ENCODE measurements around the gene ALOX5AP.

ALOX5AP gene

GRCh38 chr13:30773561-30773960, 38.2 kb downstream of the ALOX5AP start:
- TF ChIP-seq CTCF (conservative IDR thresholded peaks at IDR 0.05; ENCODE audit: low read depth) = no peak
- no peak for DNase-seq (ENCODE audit: low spot score)
- POLR2A ChIA-PET (ENCODE audit: low non-redundant PET) = no interaction called here
- H3K27ac ChIP-seq = no peak overlapping the region
- CTCF ChIA-PET = interaction anchor here (0.7 kb wide), 1 partner anchor 73 kb away, joined by 3 read pairs; no protein-coding TSS in a partner anchor

GRCh38 chr13:30774214-30774730, 38.9 kb downstream of the ALOX5AP start:
- TF ChIP-seq CTCF (conservative IDR thresholded peaks at IDR 0.05; ENCODE audit: low read depth) = no peak
- POLR2A ChIA-PET (ENCODE audit: low non-redundant PET) = no interaction called here
- no peak overlapping the region for H3K27ac ChIP-seq
- CTCF ChIA-PET = interaction anchor here (0.7 kb wide), 1 partner anchor 74 kb away, joined by 3 read pairs; no protein-coding TSS in a partner anchor
- DNase-seq (ENCODE audit: low spot score) = no peak

GRCh38 chr13:30776661-30777060, 41.3 kb downstream of the ALOX5AP start:
- ChIA-PET POLR2A (ENCODE audit: low non-redundant PET) (no interaction called here), CTCF (no interaction called here)
- TF ChIP-seq CTCF (conservative IDR thresholded peaks at IDR 0.05; ENCODE audit: low read depth) = no peak
- no peak overlapping the region for H3K27ac ChIP-seq
- no peak for DNase-seq (ENCODE audit: low spot score)

GRCh38 chr13:30779016-30779415, 43.7 kb downstream of the ALOX5AP start:
- POLR2A ChIA-PET (ENCODE audit: low non-redundant PET) = no interaction called here

GRCh38 chr13:30779608-30780007, 44.3 kb downstream of the ALOX5AP start:
- DNase-seq (ENCODE audit: low spot score) = no peak
- no peak for TF ChIP-seq CTCF (conservative IDR thresholded peaks at IDR 0.05; ENCODE audit: low read depth)
- CTCF ChIA-PET = no interaction called here
- POLR2A ChIA-PET (ENCODE audit: low non-redundant PET) = no interaction called here
- H3K27ac ChIP-seq = no peak overlapping the region

More at GRCh38 chr13:30779016-30779415, 43.7 kb downstream of the ALOX5AP start:
- TF ChIP-seq CTCF (conservative IDR thresholded peaks at IDR 0.05; ENCODE audit: low read depth) = no peak
- no peak for DNase-seq (ENCODE audit: low spot score)
- no peak overlapping the region for H3K27ac ChIP-seq
- CTCF ChIA-PET = no interaction called here

- CTCF ChIA-PET = interaction anchor here (0.7 kb wide), 1 partner anchor 472 kb away, joined by 3 read pairs; no protein-coding TSS in a partner anchor
- no peak for DNase-seq (ENCODE audit: low spot score)
- no peak overlapping the region for H3K27ac ChIP-seq
- POLR2A ChIA-PET (ENCODE audit: low non-redundant PET) = interaction anchor here (0.6 kb wide), 1 partner anchor 111 kb away, joined by 3 read pairs; no protein-coding TSS in a partner anchor
- TF ChIP-seq CTCF (conservative IDR thresholded peaks at IDR 0.05; ENCODE audit: low read depth) = no peak
Observed at GRCh38 chr13:30780338-30780981, 45.1 kb downstream of the ALOX5AP start.
